H9 (cell line): Measurements from ENCODE around the gene SUFU. TPM values are rescaled to one million over a fixed set of nuclear protein-coding genes. Genes with fewer than 3 reads are reported as not detected.

Experiments used
- DNase-seq: peaks from one replicate; pipeline ENCODE4 v3.0.0-alpha.2; 2017
- H2AFZ ChIP-seq: one replicate; pipeline ENCODE4 v1.6.1; 2013; ENCODE audit warnings: mild to moderate bottlenecking, low read length, control low read depth, moderate library complexity
- H2AK5ac ChIP-seq: 2 replicates; pipeline ENCODE4 v1.6.1; 2013; ENCODE audit warnings: low read length, control low read depth, mixed read lengths; ENCODE audit not compliant: insufficient read length
- H2BK120ac ChIP-seq: one replicate; pipeline ENCODE4 v1.6.1; 2013; ENCODE audit warnings: low read depth, mild to moderate bottlenecking, low read length, control low read depth, inconsistent platforms; ENCODE audit not compliant: poor library complexity, severe bottlenecking
- H2BK12ac ChIP-seq: 2 replicates; pipeline ENCODE4 v1.6.1; 2013; ENCODE audit warnings: low read length, control low read depth, mixed read lengths, low read depth; ENCODE audit not compliant: insufficient read length
- H2BK15ac ChIP-seq: 2 replicates; pipeline ENCODE4 v1.6.1; 2013; ENCODE audit warnings: low read depth, low read length, control low read depth
- H2BK20ac ChIP-seq: one replicate; pipeline ENCODE4 v1.6.1; 2013; ENCODE audit warnings: low read depth, mild to moderate bottlenecking, low read length, control low read depth, inconsistent platforms; ENCODE audit not compliant: poor library complexity, severe bottlenecking
- H2BK5ac ChIP-seq: 2 replicates; pipeline ENCODE4 v1.6.1; 2013; ENCODE audit warnings: low read length, control low read depth, mixed read lengths; ENCODE audit not compliant: insufficient read length
- H3K14ac ChIP-seq: 2 replicates; pipeline ENCODE4 v1.6.1; 2013; ENCODE audit warnings: low read length, control low read depth; ENCODE audit not compliant: insufficient read depth
- H3K18ac ChIP-seq: 2 replicates; pipeline ENCODE4 v1.6.1; 2013; ENCODE audit warnings: low read depth, mild to moderate bottlenecking, mixed read lengths, low read length, control low read depth; ENCODE audit not compliant: insufficient read length
- H3K23ac ChIP-seq: 2 replicates; pipeline ENCODE4 v1.6.1; 2013; ENCODE audit warnings: low read length, control low read depth, mixed read lengths, low read depth; ENCODE audit not compliant: insufficient read length
- H3K23me2 ChIP-seq: 2 replicates; pipeline ENCODE4 v1.6.1; 2013; ENCODE audit warnings: low read depth, mild to moderate bottlenecking, mixed read lengths, low read length, control low read depth; ENCODE audit not compliant: insufficient read length, poor library complexity, severe bottlenecking
- H3K27ac ChIP-seq: 2 replicates; pipeline ENCODE4 v1.5.1; 2013; ENCODE audit warnings: low read length, control low read depth, mixed read lengths, low read depth; ENCODE audit not compliant: insufficient read length
- H3K27me3 ChIP-seq: 2 replicates; pipeline ENCODE4 v1.6.1; 2013; ENCODE audit warnings: low read length, control low read depth, inconsistent platforms; ENCODE audit not compliant: insufficient read depth
- H3K4ac ChIP-seq: 2 replicates; pipeline ENCODE4 v1.6.1; 2013; ENCODE audit warnings: low read depth, mild to moderate bottlenecking, control low read depth, inconsistent platforms, low read length, moderate library complexity
- H3K4me1 ChIP-seq: 2 replicates; pipeline ENCODE4 v1.6.1; 2013; ENCODE audit warnings: low read length, control low read depth, inconsistent platforms; ENCODE audit not compliant: insufficient read depth
- H3K4me2 ChIP-seq: 2 replicates; pipeline ENCODE4 v1.6.1; 2013; ENCODE audit warnings: low read length, control low read depth, mixed read lengths; ENCODE audit not compliant: insufficient read length, insufficient read depth
- H3K56ac ChIP-seq: 2 replicates; pipeline ENCODE4 v1.6.1; 2013; ENCODE audit warnings: low read depth, mild to moderate bottlenecking, mixed read lengths, low read length, control low read depth; ENCODE audit not compliant: insufficient read length
- H3K79me1 ChIP-seq: 2 replicates; pipeline ENCODE4 v1.6.1; 2013; ENCODE audit warnings: low read depth, mild to moderate bottlenecking, moderate library complexity, low read length, control low read depth, inconsistent platforms; ENCODE audit not compliant: insufficient read depth, poor library complexity, severe bottlenecking
- H3K79me2 ChIP-seq: 2 replicates; pipeline ENCODE4 v1.6.1; 2013; ENCODE audit warnings: low read length, control low read depth, inconsistent platforms; ENCODE audit not compliant: insufficient read depth
- H3K9ac ChIP-seq: 2 replicates; pipeline ENCODE4 v1.6.1; 2013; ENCODE audit warnings: low read length, control low read depth, mixed read lengths; ENCODE audit not compliant: insufficient read length; ENCODE audit errors: extremely low read depth
- H3K9me3 ChIP-seq: one replicate; pipeline ENCODE4 v1.6.1; 2013; ENCODE audit warnings: low read depth, low read length, inconsistent platforms; ENCODE audit not compliant: control insufficient read depth
- H3T11ph ChIP-seq: one replicate; pipeline ENCODE4 v1.6.1; 2013; ENCODE audit warnings: mild to moderate bottlenecking, low read length, control low read depth, inconsistent platforms
- H4K20me1 ChIP-seq: one replicate; pipeline ENCODE4 v1.6.1; 2013; ENCODE audit not compliant: control insufficient read depth, insufficient read length, insufficient read depth
- H4K5ac ChIP-seq: 2 replicates; pipeline ENCODE4 v1.6.1; 2013; ENCODE audit warnings: low read depth, mild to moderate bottlenecking, mixed read lengths, low read length, control low read depth; ENCODE audit not compliant: insufficient read length
- H4K8ac ChIP-seq: replicated peaks from 2 replicates; pipeline ENCODE4 v1.6.1; 2013; ENCODE audit warnings: low read length, control low read depth, mixed read lengths, low read depth; ENCODE audit not compliant: insufficient read length
- H4K91ac ChIP-seq: 2 replicates; pipeline ENCODE4 v1.6.1; 2013; ENCODE audit warnings: low read depth, mild to moderate bottlenecking, moderate library complexity, mixed read lengths, low read length, control low read depth; ENCODE audit not compliant: insufficient read length
- H3K27ac Mint-ChIP-seq, 3 experiments: 2 replicates in 2 of 3; 3 replicates in 1 of 3; pipeline ENCODE4 v1.8.0; 2020 to 2021; ENCODE audit warnings: mixed read lengths in 3 of 3, mild to moderate bottlenecking in 1 of 3, moderate library complexity in 1 of 3
- H3K27me3 Mint-ChIP-seq: 2 replicates; pipeline ENCODE4 v1.8.0; 2021; ENCODE audit warnings: low read depth, mild to moderate bottlenecking, moderate library complexity, mixed read lengths
- H3K36me3 Mint-ChIP-seq, 3 experiments: 2 replicates in 2 of 3; 3 replicates in 1 of 3; pipeline ENCODE4 v1.8.0; 2020 to 2021; ENCODE audit warnings: low read depth in 3 of 3, mixed read lengths in 3 of 3; ENCODE audit not compliant: insufficient read depth in 1 of 3
- H3K4me1 Mint-ChIP-seq, 2 experiments: 2 replicates each; pipeline ENCODE4 v1.8.0; 2020; ENCODE audit warnings: mixed read lengths in 2 of 2
- H3K4me3 Mint-ChIP-seq, 2 experiments: 2 replicates in 1 of 2; 3 replicates in 1 of 2; pipeline ENCODE4 v1.8.0; 2020 to 2021; ENCODE audit warnings: mild to moderate bottlenecking in 2 of 2, mixed read lengths in 2 of 2, moderate library complexity in 1 of 2
- H3K9me3 Mint-ChIP-seq, 2 experiments: 2 replicates in 1 of 2; 3 replicates in 1 of 2; pipeline ENCODE4 v1.8.0; 2020; ENCODE audit warnings: mild to moderate bottlenecking in 2 of 2, mixed read lengths in 2 of 2, moderate library complexity in 1 of 2
- WGBS: extraction: QIAGEN DNeasy Blood & Tissue Kit; methylation state at CpG from one replicate; pipeline ENCODE4 v1.1.7; 2013; ENCODE audit warnings: missing lambda C conversion rate, low lambda C conversion rate, mixed read lengths; ENCODE audit not compliant: insufficient read length; ENCODE audit errors: extremely low coverage; 5-methylcytosine and 5-hydroxymethylcytosine counted together
- total RNA-seq: library from RNA; stranded (reverse); gene quantifications from 2 replicates; pipeline ENCODE4 v1.2.1, GENCODE V29; 2021
- TF ChIP-seq, protein P1 (sequence below): fragments of 200-600 bp; sonication (generic); conservative IDR thresholded peaks from 3 replicates; pipeline ENCODE4 v1.8.0; 2021; ENCODE audit warnings: antibody characterized with exemption, mild to moderate bottlenecking

The SUFU gene
- total RNA-seq, 1 experiment from 2014 or later = 9.5 TPM

DNA sequence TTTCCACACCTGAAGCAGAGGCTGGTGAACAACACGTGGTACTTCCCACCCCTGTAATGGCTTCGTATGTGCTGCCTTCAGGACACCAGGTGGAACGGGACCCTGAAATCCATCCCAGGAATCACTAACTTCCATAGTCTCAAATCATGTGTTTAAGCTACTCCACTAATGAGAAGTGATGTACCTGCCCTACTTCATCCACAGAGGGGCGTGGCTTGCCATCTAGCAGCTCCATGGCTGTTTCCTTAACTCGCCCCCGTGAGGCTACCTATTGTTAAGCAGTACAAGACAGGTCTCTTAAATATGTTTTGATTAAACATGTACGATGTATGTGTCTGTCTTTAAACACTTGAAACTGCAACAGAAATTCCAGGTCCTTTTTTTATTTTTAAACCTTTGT, 178.6 kb downstream of the SUFU start:
- Histone ChIP-seq H3K79me2 (no peaks in the 10 kb centered on the region), H4K8ac (no peak overlapping the region), H4K91ac (no peak overlapping the region), H2BK5ac (no peak overlapping the region), H3K18ac (no peak overlapping the region), H3K56ac (no peak overlapping the region), H3K23me2 (no peaks in the 10 kb centered on the region), H3T11ph (no peak overlapping the region), H3K4me2 (no peak overlapping the region), H3K9me3 (no peaks in the 10 kb centered on the region), H2BK15ac (no peak overlapping the region), H3K27ac (no peak overlapping the region), H2BK20ac (no peak overlapping the region), H2AK5ac (no peak overlapping the region), H3K4me1 (no peaks in the 10 kb centered on the region; the same call in 1 of the 2 replicates), H3K9ac (no peak overlapping the region), H3K27me3 (no peaks in the 10 kb centered on the region), H3K14ac (no peak overlapping the region), H2BK120ac (no peak overlapping the region), H2BK12ac (no peak overlapping the region), H3K23ac (no peak overlapping the region), H2AFZ (no peak overlapping the region), H3K79me1 (no peaks in the 10 kb centered on the region), H4K20me1 (no peaks in the 10 kb centered on the region), H4K5ac (no peak overlapping the region), H3K4ac (no peak overlapping the region)
- no CpG with 5 or more reads among the region's 7 CpGs for WGBS
- Mint-ChIP-seq H3K27me3 (no peaks in the 10 kb centered on the region), H3K4me3 (no peak overlapping the region), H3K27ac (no peak overlapping the region), H3K9me3 (no peaks in the 10 kb centered on the region), H3K4me1 (peaks cover 21 to 27% of the 10 kb centered on the region in 2 experiments), H3K36me3 (peaks cover 16 to 39% (median 34%) of the 10 kb centered on the region in 3 experiments; a peak in 6 of 7 replicates)
- TF ChIP-seq, protein P1, sequence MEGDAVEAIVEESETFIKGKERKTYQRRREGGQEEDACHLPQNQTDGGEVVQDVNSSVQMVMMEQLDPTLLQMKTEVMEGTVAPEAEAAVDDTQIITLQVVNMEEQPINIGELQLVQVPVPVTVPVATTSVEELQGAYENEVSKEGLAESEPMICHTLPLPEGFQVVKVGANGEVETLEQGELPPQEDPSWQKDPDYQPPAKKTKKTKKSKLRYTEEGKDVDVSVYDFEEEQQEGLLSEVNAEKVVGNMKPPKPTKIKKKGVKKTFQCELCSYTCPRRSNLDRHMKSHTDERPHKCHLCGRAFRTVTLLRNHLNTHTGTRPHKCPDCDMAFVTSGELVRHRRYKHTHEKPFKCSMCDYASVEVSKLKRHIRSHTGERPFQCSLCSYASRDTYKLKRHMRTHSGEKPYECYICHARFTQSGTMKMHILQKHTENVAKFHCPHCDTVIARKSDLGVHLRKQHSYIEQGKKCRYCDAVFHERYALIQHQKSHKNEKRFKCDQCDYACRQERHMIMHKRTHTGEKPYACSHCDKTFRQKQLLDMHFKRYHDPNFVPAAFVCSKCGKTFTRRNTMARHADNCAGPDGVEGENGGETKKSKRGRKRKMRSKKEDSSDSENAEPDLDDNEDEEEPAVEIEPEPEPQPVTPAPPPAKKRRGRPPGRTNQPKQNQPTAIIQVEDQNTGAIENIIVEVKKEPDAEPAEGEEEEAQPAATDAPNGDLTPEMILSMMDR = no peak
- no peak for DNase-seq
